NCI-H2196 (cell line): Measurements from ENCODE around the gene BMP6.

Experiments
- DNase-seq: peaks from one replicate; lab custom pipeline; 2025; ENCODE audit not compliant: unreplicated experiment; lab: John Stamatoyannopoulos, UW

The BMP6 gene

GRCh38 chr6:7719364-7719850 lies 6.5 kb upstream of the BMP6 start:
- no peak for DNase-seq

GRCh38 chr6:7720346-7720745 lies 5.6 kb upstream of the BMP6 start:
- no peak for DNase-seq

- peak; percentile 28 for DNase-seq
Observed at GRCh38 chr6:7721649-7722048, 4.2 kb upstream of the BMP6 start.

- peak; percentile 66 for DNase-seq
Observed at GRCh38 chr6:7723041-7723447, 2.9 kb upstream of the BMP6 start.

GRCh38 chr6:7723554-7723953 lies 2.3 kb upstream of the BMP6 start:
- no peak for DNase-seq

- DNase-seq, result no peak
Observed at GRCh38 chr6:7725412-7725811, 487 bp upstream of the BMP6 start.

- no peak for DNase-seq
Observed at GRCh38 chr6:7726416-7727085, 652 bp downstream of the BMP6 start.

GRCh38 chr6:7727086-7727945 lies 1.4 kb downstream of the BMP6 start:
- no peak for DNase-seq

GRCh38 chr6:7727946-7728854 lies 2.3 kb downstream of the BMP6 start:
- peak; percentile 65 for DNase-seq

GRCh38 chr6:7728855-7729590 lies 3.1 kb downstream of the BMP6 start:
- no peak for DNase-seq

GRCh38 chr6:7730001-7730783 lies 4.3 kb downstream of the BMP6 start:
- DNase-seq, result no peak

GRCh38 chr6:7730784-7731227 lies 4.9 kb downstream of the BMP6 start:
- no peak for DNase-seq

GRCh38 chr6:7731294-7731693 lies 5.4 kb downstream of the BMP6 start:
- no peak for DNase-seq

GRCh38 chr6:7732228-7732627 lies 6.3 kb downstream of the BMP6 start:
- no peak for DNase-seq

- DNase-seq, result no peak
Observed at GRCh38 chr6:7734707-7735383, 8.9 kb downstream of the BMP6 start.

- DNase-seq, result no peak
Observed at GRCh38 chr6:7737106-7737505, 11.2 kb downstream of the BMP6 start.

GRCh38 chr6:7737867-7738266 lies 12.0 kb downstream of the BMP6 start:
- no peak for DNase-seq

GRCh38 chr6:7742223-7742785 lies 16.4 kb downstream of the BMP6 start:
- DNase-seq, result no peak

- no peak for DNase-seq
Observed at GRCh38 chr6:7745942-7746341, 20.0 kb downstream of the BMP6 start.
